ENCODE measurements around the gene MYL7. TPM values are rescaled to one million over a fixed set of nuclear protein-coding genes. Genes with fewer than 3 reads are reported as not detected.

Gene MYL7
- total and polyA plus RNA-seq, 2 of the 13 experiments (the other 11 are each of a cell fraction or from before 2014, with no cell fraction given), result 1.8 TPM; not detected in 1

DNA sequence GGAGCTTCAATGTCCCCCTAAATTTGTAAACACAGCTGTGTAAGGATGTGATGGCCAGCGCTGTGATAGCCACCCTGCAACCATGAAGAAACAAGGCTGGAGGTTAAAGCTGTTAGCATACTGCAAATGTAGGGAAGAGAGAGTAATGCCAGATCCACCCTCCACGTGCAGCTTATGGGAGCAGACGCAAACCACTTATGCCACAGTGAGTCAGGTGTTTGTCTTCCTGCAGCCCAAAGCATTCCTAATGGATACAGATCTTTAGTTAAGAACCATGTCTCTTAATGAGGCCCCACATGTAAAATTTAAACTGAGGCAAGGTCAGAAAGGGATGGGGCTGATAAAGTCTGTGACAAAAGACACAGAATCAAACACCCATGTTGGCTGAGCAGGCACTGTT is 13.6 kb upstream of the MYL7 start:
- ChIA-PET CTCF (ENCODE audit: low intra/inter-chr PET ratio, low total read pairs) (no interaction called here), POLR2A (no interaction called here)
- Histone ChIP-seq H3K4me1 (ENCODE audit: insufficient read depth, low read length) (peaks cover 9% of the 10 kb centered on the region), H3K4me3 (replicated peaks in 1 of 3; ENCODE audit: insufficient read depth in 1 of 3, low read depth in 2 of 3, low read length in 3 of 3) (no peak overlapping the region), H3K27ac (ENCODE audit: extremely low read length, insufficient read depth, low read length) (no peak overlapping the region), H3K27me3 (ENCODE audit: control insufficient read depth in 1 of 2, insufficient read depth in 2 of 2, low read length in 2 of 2) (peaks cover 2 to 44% of the 10 kb centered on the region in 2 experiments; a peak in 3 of 5 replicates), H3K36me3 (replicated peaks in 1 of 2; ENCODE audit: control insufficient read depth in 1 of 2, insufficient read depth in 2 of 2, low read length in 2 of 2) (no peaks in the 10 kb centered on the region), H3K9ac (ENCODE audit: insufficient read depth, low read depth, low read length) (no peak overlapping the region), H3K4me2 (ENCODE audit: low read depth, low read length) (no peak overlapping the region), H4K20me1 (ENCODE audit: insufficient read depth, low read length) (no peaks in the 10 kb centered on the region), H3K79me2 (ENCODE audit: insufficient read depth, low read length) (no peaks in the 10 kb centered on the region), H3K9me3 (ENCODE audit: low read length) (no peaks in the 10 kb centered on the region), H2AFZ (ENCODE audit: low read length) (no peak overlapping the region)
- no peak for FAIRE-seq
- in situ Hi-C loops (cut with HindIII; ENCODE audit: extremely low pct_ligation_motif_present, low pct_unique_long_range_greater_than_20kb), result no loop called here
- no TSS peak for BruUV-seq (replicated peaks)
- intact Hi-C loops (cut with micrococcal nuclease; ENCODE audit: unreplicated experiment), result no loop called here
- ATAC-seq, result no peak
- TF ChIP-seq FOXC1 (CRISPR knock-in tag; IDR thresholded peaks at IDR 0.05; ENCODE audit: borderline replicate concordance), result no peak
- no peak for TF ChIP-seq ZZZ3 (CRISPR knock-in tag; IDR thresholded peaks at IDR 0.05; ENCODE audit: borderline replicate concordance)
- no peak for TF ChIP-seq SIX1 (CRISPR knock-in tag; IDR thresholded peaks at IDR 0.05; ENCODE audit: borderline replicate concordance)
- no peak for TF ChIP-seq KDM1A (CRISPR knock-in tag; IDR thresholded peaks at IDR 0.05)
- no peak for TF ChIP-seq MTF1 (CRISPR knock-in tag; IDR thresholded peaks at IDR 0.05)
- no peak for TF ChIP-seq MBNL3 (CRISPR knock-in tag; conservative IDR thresholded peaks at IDR 0.05)
- no peak for TF ChIP-seq GTF3A (CRISPR knock-in tag; conservative IDR thresholded peaks at IDR 0.05)
- no peak for TF ChIP-seq SMYD3 (CRISPR knock-in tag; IDR thresholded peaks at IDR 0.05)
- TF ChIP-seq GABPB1 (CRISPR knock-in tag; IDR thresholded peaks at IDR 0.05), result no peak
- no peak for TF ChIP-seq TAF15 (IDR thresholded peaks at IDR 0.05; ENCODE audit: low read depth, low read length, poor library complexity, severe bottlenecking)
- DNase-seq (ENCODE audit: low spot score), result no peak
- WGBS (ENCODE audit: low lambda C conversion rate), result 62% methylated on average over 3 of the region's 3 CpGs

DNA sequence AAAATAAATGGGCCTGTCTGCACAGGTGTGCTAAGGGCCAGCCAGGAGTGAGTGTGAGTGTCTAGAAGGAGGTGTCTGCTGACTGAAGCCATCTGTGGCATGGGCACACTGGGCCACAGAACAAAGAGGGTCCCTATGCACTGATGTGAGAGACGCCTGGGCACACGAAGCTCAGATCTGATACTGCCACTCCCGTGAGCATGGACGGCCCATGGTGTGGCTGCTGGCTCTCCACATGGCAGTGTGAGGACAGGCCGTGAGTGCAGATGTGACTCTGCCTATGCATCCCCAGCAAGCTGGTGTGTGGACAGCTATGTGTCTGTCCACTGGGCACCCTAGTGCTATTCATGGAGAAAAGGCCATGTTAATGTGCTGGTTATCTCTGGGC is 12.8 kb upstream of the MYL7 start:
- 30% methylated on average over 5 of the region's 5 CpGs for WGBS (ENCODE audit: low lambda C conversion rate)
- ChIA-PET CTCF (ENCODE audit: low intra/inter-chr PET ratio, low total read pairs) (no interaction called here), POLR2A (no interaction called here)
- BruUV-seq (replicated peaks), result no TSS peak
- H4K20me1 ChIP-seq (ENCODE audit: insufficient read depth, low read length), result no peaks in the 10 kb centered on the region
- intact Hi-C loops (cut with micrococcal nuclease; ENCODE audit: unreplicated experiment), result no loop called here
- DNase-seq (ENCODE audit: low spot score), result no peak
- in situ Hi-C loops (cut with HindIII; ENCODE audit: extremely low pct_ligation_motif_present, low pct_unique_long_range_greater_than_20kb), result no loop called here
- H3K27me3 ChIP-seq (ENCODE audit: control insufficient read depth in 1 of 2, insufficient read depth in 2 of 2, low read length in 2 of 2), result peaks cover 2 to 49% of the 10 kb centered on the region in 2 experiments; a peak in 3 of 5 replicates
- H3K9me3 ChIP-seq (ENCODE audit: low read length), result no peaks in the 10 kb centered on the region
- H3K4me1 ChIP-seq (ENCODE audit: insufficient read depth, low read length), result peaks cover 9% of the 10 kb centered on the region
- no peak overlapping the region for H3K27ac ChIP-seq (ENCODE audit: extremely low read length, insufficient read depth, low read length)
- no peaks in the 10 kb centered on the region for H3K79me2 ChIP-seq (ENCODE audit: insufficient read depth, low read length)
- no peak for FAIRE-seq
- no peak overlapping the region for H3K4me2 ChIP-seq (ENCODE audit: low read depth, low read length)
- no peaks in the 10 kb centered on the region for H3K36me3 ChIP-seq (replicated peaks in 1 of 2; ENCODE audit: control insufficient read depth in 1 of 2, insufficient read depth in 2 of 2, low read length in 2 of 2)
- no peak overlapping the region for H3K4me3 ChIP-seq (replicated peaks in 1 of 3; ENCODE audit: insufficient read depth in 1 of 3, low read depth in 2 of 3, low read length in 3 of 3)
- no peak overlapping the region for H2AFZ ChIP-seq (ENCODE audit: low read length)
- no peak for ATAC-seq
- no peak overlapping the region for H3K9ac ChIP-seq (ENCODE audit: insufficient read depth, low read depth, low read length)
- TF ChIP-seq, protein P1, sequence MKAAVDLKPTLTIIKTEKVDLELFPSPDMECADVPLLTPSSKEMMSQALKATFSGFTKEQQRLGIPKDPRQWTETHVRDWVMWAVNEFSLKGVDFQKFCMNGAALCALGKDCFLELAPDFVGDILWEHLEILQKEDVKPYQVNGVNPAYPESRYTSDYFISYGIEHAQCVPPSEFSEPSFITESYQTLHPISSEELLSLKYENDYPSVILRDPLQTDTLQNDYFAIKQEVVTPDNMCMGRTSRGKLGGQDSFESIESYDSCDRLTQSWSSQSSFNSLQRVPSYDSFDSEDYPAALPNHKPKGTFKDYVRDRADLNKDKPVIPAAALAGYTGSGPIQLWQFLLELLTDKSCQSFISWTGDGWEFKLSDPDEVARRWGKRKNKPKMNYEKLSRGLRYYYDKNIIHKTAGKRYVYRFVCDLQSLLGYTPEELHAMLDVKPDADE (CRISPR knock-in tag; IDR thresholded peaks at IDR 0.05), result no peak
- TF ChIP-seq SMARCC2 (IDR thresholded peaks at IDR 0.05) (no peak), ATAD3A (CRISPR knock-in tag; IDR thresholded peaks at IDR 0.05) (no peak), CEBPG (CRISPR knock-in tag; IDR thresholded peaks at IDR 0.05) (no peak), MEF2D (CRISPR knock-in tag; IDR thresholded peaks at IDR 0.05) (no peak), ZKSCAN5 (CRISPR knock-in tag; IDR thresholded peaks at IDR 0.05) (no peak), MED8 (CRISPR knock-in tag; IDR thresholded peaks at IDR 0.05; ENCODE audit: insufficient replicate concordance) (no peak), KDM1A (CRISPR knock-in tag; IDR thresholded peaks at IDR 0.05) (no peak), ZNF780A (CRISPR knock-in tag; IDR thresholded peaks at IDR 0.05) (no peak)
